Caco-2 (cell line): Measurements from ENCODE around the gene TYW1B. TPM values are rescaled to one million over a fixed set of nuclear protein-coding genes. Genes with fewer than 3 reads are reported as not detected.
"Not testable (repeated sequence)": the region's sequence is repeated elsewhere in the genome, so short reads cannot be mapped to it uniquely, and the experiment has no call there.

Source experiments
- BruUV-seq: library from RNA; stranded (reverse); fragments of 400-500 nt; replicated peaks from 2 replicates; lab custom pipeline; 2021; lab: Mats Ljungman, UMichigan
- CTCF ChIA-PET: fragments of 300-600 bp; sonication (Branson Sonifier 250); formaldehyde crosslinking; loops from one replicate; lab custom pipeline; 2022; ENCODE audit warnings: antibody characterized with exemption; lab: Charles Lee
- POLR2A ChIA-PET: fragments of 300-600 bp; sonication (Branson Sonifier 250); formaldehyde crosslinking; loops from one replicate; lab custom pipeline; 2022; ENCODE audit warnings: antibody characterized with exemption; lab: Charles Lee
- DNase-seq, 2 experiments: peaks; one replicate each; pipeline versions ENCODE4 v3.0.0 to v3.0.0-alpha.2; 2020 to 2022
- H3K27me3 ChIP-seq: replicated peaks from 2 replicates; pipeline ENCODE4 v1.6.0; 2011; ENCODE audit warnings: low read length; ENCODE audit not compliant: control insufficient read depth, insufficient read depth
- H3K36me3 ChIP-seq: 2 replicates; pipeline ENCODE4 v1.5.1; 2011; ENCODE audit warnings: low read length; ENCODE audit not compliant: control insufficient read depth, insufficient read depth
- H3K4me1 ChIP-seq: fragments of 250-450 bp; sonication (Bioruptor Pico); 2 replicates; pipeline ENCODE4 v1.5.1; 2020; ENCODE audit warnings: mild to moderate bottlenecking
- H3K4me3 ChIP-seq: 2 replicates; pipeline ENCODE4 v1.5.1; 2011; ENCODE audit warnings: low read depth, mild to moderate bottlenecking, control low read depth, low read length
- H3K9me3 ChIP-seq: fragments of 250-450 bp; sonication (Bioruptor Pico); 2 replicates; pipeline ENCODE4 v1.5.1; 2020; ENCODE audit warnings: mild to moderate bottlenecking, moderate library complexity
- H3K27ac Mint-ChIP-seq: one replicate; pipeline ENCODE4 v1.8.0; 2022; ENCODE audit warnings: mixed read lengths; ENCODE audit not compliant: unreplicated experiment
- H3K27me3 Mint-ChIP-seq: one replicate; pipeline ENCODE4 v1.8.0; 2022; ENCODE audit warnings: mixed read lengths; ENCODE audit not compliant: insufficient read depth, unreplicated experiment
- H3K36me3 Mint-ChIP-seq: one replicate; pipeline ENCODE4 v1.8.0; 2022; ENCODE audit warnings: mild to moderate bottlenecking, mixed read lengths; ENCODE audit not compliant: insufficient read depth, unreplicated experiment
- H3K4me1 Mint-ChIP-seq: one replicate; pipeline ENCODE4 v1.8.0; 2022; ENCODE audit warnings: low read depth, mixed read lengths; ENCODE audit not compliant: unreplicated experiment
- H3K4me3 Mint-ChIP-seq: one replicate; pipeline ENCODE4 v1.8.0; 2022; ENCODE audit warnings: mild to moderate bottlenecking, moderate library complexity, mixed read lengths; ENCODE audit not compliant: unreplicated experiment
- H3K9me3 Mint-ChIP-seq: one replicate; pipeline ENCODE4 v1.8.0; 2022; ENCODE audit warnings: mixed read lengths; ENCODE audit not compliant: unreplicated experiment
- CTCF ChIP-seq, 2 experiments: fragments of 200-600 bp in 1 of 2; IDR thresholded peaks; 1 replicate in 1 of 2; 2 replicates in 1 of 2; pipeline versions ENCODE4 v1.5.1 to v1.8.0; 2011 to 2022; ENCODE audit warnings: antibody characterized with exemption in 1 of 2, control low read depth in 1 of 2, inconsistent platforms in 1 of 2, low read depth in 1 of 2, low read length in 1 of 2, mild to moderate bottlenecking in 1 of 2, moderate library complexity in 1 of 2; ENCODE audit not compliant: insufficient read depth in 1 of 2, severe bottlenecking in 1 of 2, unreplicated experiment in 1 of 2
- intact Hi-C: fragments of 100-400 bp; cut with micrococcal nuclease; formaldehyde crosslinking; loops from one replicate; pipeline ENCODE4 v1.10.0; 2022; ENCODE audit not compliant: unreplicated experiment
- total RNA-seq: library from RNA; stranded (reverse); gene quantifications from 2 replicates; pipeline ENCODE4 v1.2.3, GENCODE V29; 2022

The TYW1B gene
- total RNA-seq, 1 experiment from 2014 or later = 12.8 TPM

- H3K9me3 Mint-ChIP-seq, BruUV-seq, H3K4me3 Mint-ChIP-seq, H3K27ac Mint-ChIP-seq, H3K27me3 ChIP-seq, H3K4me3 ChIP-seq, H3K36me3 ChIP-seq, DNase-seq, intact Hi-C loops, H3K9me3 ChIP-seq, CTCF ChIA-PET, H3K27me3 Mint-ChIP-seq, POLR2A ChIA-PET, H3K4me1 ChIP-seq: not testable (repeated sequence)
- H3K4me1 Mint-ChIP-seq = peaks cover 16% of the 10 kb centered on the region
- H3K36me3 Mint-ChIP-seq = peaks cover 22% of the 10 kb centered on the region
Measured at GRCh38 chr7:72580142-72580770, 247.7 kb downstream of the TYW1B start.

- no peak overlapping the region for H3K27ac Mint-ChIP-seq
- intact Hi-C loops = no loop called here
- H3K27me3 ChIP-seq = no peaks in the 10 kb centered on the region
- no peak for DNase-seq
- ChIA-PET POLR2A (no interaction called here), CTCF (no interaction called here)
- H3K4me3 Mint-ChIP-seq = no peak overlapping the region
- H3K9me3 Mint-ChIP-seq = no peaks in the 10 kb centered on the region
- no peak for TF ChIP-seq CTCF (IDR thresholded peaks at IDR 0.05; ENCODE audit: insufficient read depth in 1 of 2, low read depth in 1 of 2, low read length in 1 of 2, severe bottlenecking in 1 of 2, unreplicated experiment in 1 of 2)
- H3K36me3 Mint-ChIP-seq = peaks cover 32% of the 10 kb centered on the region
- no peaks in the 10 kb centered on the region for H3K36me3 ChIP-seq
- H3K4me1 ChIP-seq = no peaks in the 10 kb centered on the region
- BruUV-seq = no TSS peak
- H3K27me3 Mint-ChIP-seq = no peaks in the 10 kb centered on the region
- H3K9me3 ChIP-seq = no peaks in the 10 kb centered on the region
- H3K4me1 Mint-ChIP-seq = no peaks in the 10 kb centered on the region
- H3K4me3 ChIP-seq = no peak overlapping the region
Measured at GRCh38 chr7:72577107-72577506, 250.9 kb downstream of the TYW1B start.

- DNase-seq, H3K36me3 Mint-ChIP-seq, H3K9me3 ChIP-seq, CTCF ChIA-PET, H3K4me3 ChIP-seq, H3K4me3 Mint-ChIP-seq, H3K27me3 ChIP-seq, POLR2A ChIA-PET, BruUV-seq, H3K27me3 Mint-ChIP-seq, H3K27ac Mint-ChIP-seq, H3K4me1 ChIP-seq, H3K36me3 ChIP-seq, intact Hi-C loops, H3K4me1 Mint-ChIP-seq: not testable (repeated sequence)
- H3K9me3 Mint-ChIP-seq = peaks cover 20% of the 10 kb centered on the region
Measured at GRCh38 chr7:72561988-72562387, 266.0 kb downstream of the TYW1B start.

GRCh38 chr7:72559546-72559945, 268.5 kb downstream of the TYW1B start:
- H3K4me1 Mint-ChIP-seq, H3K4me3 ChIP-seq, H3K4me1 ChIP-seq, H3K4me3 Mint-ChIP-seq, H3K27me3 ChIP-seq, intact Hi-C loops, POLR2A ChIA-PET, H3K36me3 ChIP-seq, CTCF ChIA-PET, H3K27me3 Mint-ChIP-seq, BruUV-seq, H3K27ac Mint-ChIP-seq, DNase-seq, H3K36me3 Mint-ChIP-seq, H3K9me3 ChIP-seq: not testable (repeated sequence)
- peaks cover 20% of the 10 kb centered on the region for H3K9me3 Mint-ChIP-seq

- peaks cover 15% of the 10 kb centered on the region for H3K9me3 Mint-ChIP-seq
- BruUV-seq, DNase-seq, H3K9me3 ChIP-seq, CTCF ChIA-PET, H3K4me1 Mint-ChIP-seq, H3K4me1 ChIP-seq, intact Hi-C loops, H3K36me3 ChIP-seq, H3K27me3 ChIP-seq, H3K4me3 Mint-ChIP-seq, H3K36me3 Mint-ChIP-seq, POLR2A ChIA-PET, H3K27me3 Mint-ChIP-seq, H3K27ac Mint-ChIP-seq, H3K4me3 ChIP-seq: not testable (repeated sequence)
Measured at GRCh38 chr7:72556733-72557132, 271.3 kb downstream of the TYW1B start.

GRCh38 chr7:72555238-72555637, 272.8 kb downstream of the TYW1B start:
- H3K4me1 ChIP-seq, BruUV-seq, H3K4me3 Mint-ChIP-seq, H3K27me3 ChIP-seq, H3K4me1 Mint-ChIP-seq, H3K9me3 ChIP-seq, H3K9me3 Mint-ChIP-seq, CTCF ChIA-PET, H3K4me3 ChIP-seq, intact Hi-C loops, DNase-seq, POLR2A ChIA-PET, H3K27ac Mint-ChIP-seq, H3K27me3 Mint-ChIP-seq, H3K36me3 ChIP-seq, H3K36me3 Mint-ChIP-seq: not testable (repeated sequence)
